Choroid plexus epithelial cell (primary cell): ENCODE data around the gene KLHL24.
"Not testable (repeated sequence)": the region's sequence is repeated elsewhere in the genome, so short reads cannot be mapped to it uniquely, and the experiment has no call there.

Experiments used
- DNase-seq: peaks from one replicate; pipeline ENCODE4 v3.0.0-alpha.2; 2010; ENCODE audit warnings: low read depth
- H3K4me3 ChIP-seq: 2 replicates; pipeline ENCODE4 v1.5.1; 2011; ENCODE audit warnings: low read depth, mild to moderate bottlenecking, control low read depth, low read length, moderate library complexity
- TF ChIP-seq, protein P1 (sequence below): conservative IDR thresholded peaks from 2 replicates; pipeline ENCODE4 v1.5.1; 2011; ENCODE audit warnings: low read depth, mild to moderate bottlenecking, control low read depth, inconsistent platforms, low read length, moderate library complexity

KLHL24 gene

DNA sequence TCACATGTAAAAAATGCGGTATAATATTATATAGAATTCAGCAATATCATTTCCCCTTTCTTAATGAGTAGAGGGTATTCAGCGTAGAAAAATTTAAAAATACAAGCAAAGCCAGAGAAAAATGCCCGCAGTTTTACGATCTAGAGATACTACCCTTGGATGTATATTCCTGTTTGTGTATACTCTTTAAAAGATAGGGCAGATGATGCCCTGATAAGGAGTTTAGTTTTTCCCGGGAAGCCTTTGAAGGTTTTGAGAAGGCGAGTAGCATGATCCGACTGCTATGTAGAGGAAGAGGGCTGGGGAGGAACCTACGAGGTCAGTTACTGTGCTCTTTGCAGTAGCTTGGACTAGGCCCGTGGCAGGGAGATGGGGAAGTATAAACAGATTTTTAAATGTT, 63.3 kb downstream of the KLHL24 start:
- DNase-seq = peak; percentile 52
- TF ChIP-seq, protein P1, sequence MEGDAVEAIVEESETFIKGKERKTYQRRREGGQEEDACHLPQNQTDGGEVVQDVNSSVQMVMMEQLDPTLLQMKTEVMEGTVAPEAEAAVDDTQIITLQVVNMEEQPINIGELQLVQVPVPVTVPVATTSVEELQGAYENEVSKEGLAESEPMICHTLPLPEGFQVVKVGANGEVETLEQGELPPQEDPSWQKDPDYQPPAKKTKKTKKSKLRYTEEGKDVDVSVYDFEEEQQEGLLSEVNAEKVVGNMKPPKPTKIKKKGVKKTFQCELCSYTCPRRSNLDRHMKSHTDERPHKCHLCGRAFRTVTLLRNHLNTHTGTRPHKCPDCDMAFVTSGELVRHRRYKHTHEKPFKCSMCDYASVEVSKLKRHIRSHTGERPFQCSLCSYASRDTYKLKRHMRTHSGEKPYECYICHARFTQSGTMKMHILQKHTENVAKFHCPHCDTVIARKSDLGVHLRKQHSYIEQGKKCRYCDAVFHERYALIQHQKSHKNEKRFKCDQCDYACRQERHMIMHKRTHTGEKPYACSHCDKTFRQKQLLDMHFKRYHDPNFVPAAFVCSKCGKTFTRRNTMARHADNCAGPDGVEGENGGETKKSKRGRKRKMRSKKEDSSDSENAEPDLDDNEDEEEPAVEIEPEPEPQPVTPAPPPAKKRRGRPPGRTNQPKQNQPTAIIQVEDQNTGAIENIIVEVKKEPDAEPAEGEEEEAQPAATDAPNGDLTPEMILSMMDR = no peak
- peak overlapping the region; percentile 87 for H3K4me3 ChIP-seq

DNA sequence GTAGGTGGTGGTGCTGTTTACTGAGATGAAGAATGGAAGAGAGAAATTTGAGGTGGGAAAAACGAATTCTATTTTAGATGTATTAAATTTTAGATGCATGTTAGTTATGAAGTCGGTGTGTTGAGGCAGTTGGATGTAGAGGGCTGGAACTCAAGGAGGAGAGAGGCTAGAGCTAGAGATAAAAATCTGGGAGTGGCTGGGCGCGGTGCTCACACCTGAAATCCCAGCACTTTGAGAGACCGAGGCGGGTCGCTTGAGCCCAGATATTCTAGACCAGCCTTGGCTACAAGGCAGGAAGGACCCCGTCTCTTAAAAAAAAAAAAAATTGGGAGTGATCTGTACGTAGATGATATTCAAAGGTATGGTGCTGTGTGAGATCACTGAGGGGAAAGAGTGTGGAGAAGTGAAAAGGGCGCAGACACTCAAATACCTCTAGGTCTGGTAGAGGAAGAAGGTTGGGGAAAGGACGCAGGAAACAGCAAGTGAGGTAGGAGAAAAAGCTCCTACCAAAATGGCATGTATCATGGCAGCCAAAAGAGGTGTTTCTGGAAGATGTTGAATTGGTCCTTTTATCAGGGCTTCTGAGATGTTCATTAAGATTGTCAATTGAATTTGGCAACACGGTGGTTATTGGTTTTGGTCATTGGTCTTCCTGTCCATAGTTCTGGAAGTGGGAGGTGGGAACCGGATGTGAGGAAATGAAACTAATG, 64.0 kb downstream of the KLHL24 start:
- TF ChIP-seq, protein P1 = no peak
- H3K4me3 ChIP-seq = peak overlapping the region; percentile 87
- no peak for DNase-seq

DNA sequence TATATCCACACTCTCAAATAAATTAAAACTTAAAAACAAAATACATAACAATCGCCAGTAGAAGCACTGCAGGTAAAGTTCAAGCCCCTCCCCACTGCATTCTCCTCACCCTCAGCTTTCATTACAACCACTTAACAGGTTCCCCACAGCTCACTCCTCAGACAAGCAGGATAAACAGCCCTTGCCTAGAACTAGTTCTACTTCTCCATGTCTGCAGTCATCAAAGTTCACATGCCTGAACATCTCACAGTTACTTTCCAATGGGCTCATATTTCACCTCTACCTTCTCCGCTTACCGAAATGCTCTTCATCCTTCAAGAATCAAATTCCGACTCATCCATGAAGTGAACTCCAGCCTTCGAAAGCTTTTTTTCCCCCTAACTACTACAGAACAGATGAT, 66.3 kb downstream of the KLHL24 start:
- H3K4me3 ChIP-seq = no peak overlapping the region
- DNase-seq = no peak
- TF ChIP-seq, protein P1 = no peak

DNA sequence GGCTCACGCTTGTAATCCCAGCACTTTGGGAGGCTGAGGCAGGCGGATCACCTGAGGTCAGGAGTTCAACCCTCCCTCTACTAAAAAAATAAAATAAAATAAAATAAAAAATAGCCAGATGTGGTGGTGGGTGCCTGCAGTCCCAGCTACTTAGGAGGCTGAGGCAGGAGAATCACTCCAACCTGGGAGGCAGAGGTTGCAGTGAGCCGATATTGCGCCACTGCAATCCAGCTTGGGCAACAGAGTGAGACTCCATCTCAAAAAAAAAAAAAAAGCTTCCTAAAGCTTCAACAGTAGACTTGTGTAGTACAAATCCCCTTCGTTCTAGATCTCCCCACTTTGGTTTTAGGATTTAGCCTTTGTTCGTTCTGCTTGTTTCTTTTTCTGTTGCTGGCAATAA, 68.5 kb downstream of the KLHL24 start:
- not testable (repeated sequence) for H3K4me3 ChIP-seq, DNase-seq

DNA sequence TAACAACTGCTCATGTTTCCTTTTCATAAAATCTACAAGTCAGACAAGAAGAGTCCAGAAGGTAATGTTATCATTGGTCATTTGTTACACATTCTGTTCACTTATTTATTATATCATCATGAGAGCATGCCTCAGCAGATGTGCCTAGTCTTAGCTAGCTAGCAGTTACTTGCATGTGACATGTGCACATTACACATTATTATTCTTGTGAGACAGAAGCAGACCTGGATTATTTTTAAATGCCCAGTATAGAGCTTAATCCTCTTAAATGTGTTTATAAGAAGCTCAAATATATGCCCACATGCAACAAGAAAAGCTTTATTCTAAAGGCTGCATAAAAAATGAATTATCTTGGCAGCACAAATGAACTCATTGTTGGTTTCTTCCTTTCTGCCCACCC, 74.8 kb downstream of the KLHL24 start:
- TF ChIP-seq, protein P1 = no peak

DNA sequence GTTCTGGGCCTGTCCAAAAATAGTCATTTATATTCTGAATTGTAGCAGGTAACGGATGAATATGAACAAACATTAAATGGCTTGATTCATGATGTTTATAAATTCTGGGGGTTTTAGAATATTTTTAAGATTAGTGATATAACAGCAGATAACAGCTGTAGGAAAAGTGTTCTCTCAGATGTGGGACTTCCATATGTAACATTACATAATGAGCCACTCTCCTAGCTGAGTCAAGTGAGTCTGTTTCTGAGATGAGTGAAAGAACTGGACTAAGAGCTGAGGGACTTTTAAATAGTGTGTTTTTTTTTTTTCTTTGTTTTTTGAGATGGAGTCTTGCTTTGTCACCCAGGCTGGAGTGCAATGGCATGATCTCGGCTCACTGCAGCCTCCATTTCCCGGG, 76.1 kb downstream of the KLHL24 start:
- TF ChIP-seq, protein P1 = no peak
- no peak for DNase-seq
- H3K4me3 ChIP-seq = no peak overlapping the region

More for the DNA sequence above, 74.8 kb downstream of the KLHL24 start:
- no peak overlapping the region for H3K4me3 ChIP-seq
- no peak for DNase-seq

DNA sequence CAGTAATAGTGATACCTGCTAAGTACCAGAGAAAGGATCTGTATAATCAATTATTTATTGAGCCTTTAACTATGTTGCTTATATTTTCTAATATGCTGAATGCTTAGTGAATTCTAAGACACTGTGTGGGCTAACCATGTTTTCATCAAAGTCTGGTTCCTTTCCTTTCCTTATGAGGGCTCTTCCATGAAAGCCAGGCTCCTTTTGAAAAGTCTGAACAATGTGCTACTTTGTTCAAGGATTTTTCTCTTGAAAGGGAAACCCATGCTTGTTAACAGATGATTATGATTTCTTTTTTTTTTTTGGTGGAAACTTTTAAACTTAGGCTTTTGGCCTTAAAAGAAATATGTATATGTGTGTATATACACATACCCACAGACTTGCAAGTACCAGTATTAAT, 79.2 kb downstream of the KLHL24 start:
- TF ChIP-seq, protein P1 = no peak
- no peak for DNase-seq
- H3K4me3 ChIP-seq = no peak overlapping the region

DNA sequence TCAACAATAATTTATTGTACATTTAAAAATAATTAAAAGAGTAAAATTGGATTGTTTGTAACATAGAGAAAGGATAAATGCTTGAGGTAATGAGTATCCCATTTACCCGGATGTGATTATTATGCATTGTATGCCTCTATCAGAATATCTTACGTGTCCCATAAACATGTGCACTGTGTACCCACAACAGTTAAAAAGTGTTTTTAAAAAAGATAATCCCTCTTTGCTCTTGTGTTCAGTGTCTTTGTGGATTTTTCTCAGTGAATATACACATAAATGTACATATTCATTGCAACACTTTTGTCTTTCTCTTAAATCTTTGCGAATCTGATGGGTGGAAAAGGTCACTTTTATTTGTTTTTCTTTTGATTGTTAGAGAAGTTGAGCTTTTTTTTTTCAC, 82.6 kb downstream of the KLHL24 start:
- TF ChIP-seq, protein P1 = no peak
- DNase-seq = no peak
- H3K4me3 ChIP-seq = no peak overlapping the region
